ENCODE data around the gene WDR1.
A peak's percentile ranks its signal among the peaks of the same experiment; 100 is the strongest.

GRCh38 chr4:10160281-10160856 is 43.8 kb upstream of the WDR1 start:
- TF ChIP-seq CTCF (IDR thresholded peaks at IDR 0.05) (peak; percentile 44), RFX5 (IDR thresholded peaks at IDR 0.05; ENCODE audit: low read length) (no peak)

Measured in SK-N-SH (cell line).